GM12801 (cell line): ENCODE results near the gene ULK3.

Experiments used
- CTCF ChIP-seq: IDR thresholded peaks from one replicate; pipeline ENCODE4 v1.5.1; 2011; ENCODE audit warnings: control low read depth; ENCODE audit not compliant: insufficient read length; ENCODE audit errors: extremely low read depth

Gene ULK3

GRCh38 chr15:74855857-74856256 is 12.9 kb upstream of the ULK3 start:
- no peak for TF ChIP-seq CTCF

- TF ChIP-seq CTCF = no peak
Observed at GRCh38 chr15:74854453-74855022, 11.6 kb upstream of the ULK3 start.

- no peak for TF ChIP-seq CTCF
Observed at GRCh38 chr15:74851960-74852359, 9.0 kb upstream of the ULK3 start.

- no peak for TF ChIP-seq CTCF
Observed at GRCh38 chr15:74850393-74850792, 7.4 kb upstream of the ULK3 start.

- no peak for TF ChIP-seq CTCF
Observed at GRCh38 chr15:74847432-74847831, 4.5 kb upstream of the ULK3 start.

GRCh38 chr15:74845581-74845980 is 2.6 kb upstream of the ULK3 start:
- TF ChIP-seq CTCF = no peak

GRCh38 chr15:74845208-74845568 is 2.2 kb upstream of the ULK3 start:
- no peak for TF ChIP-seq CTCF
